ENCODE results near the gene SEPTIN6. TPM values are rescaled to one million over a fixed set of nuclear protein-coding genes. Genes with fewer than 3 reads are reported as not detected.
"Not testable (repeated sequence)": the region's sequence is repeated elsewhere in the genome, so short reads cannot be mapped to it uniquely, and the experiment has no call there.

SEPTIN6 gene
- total RNA-seq, 2 donors from 2014 or later: 110 to 233 TPM

DNA sequence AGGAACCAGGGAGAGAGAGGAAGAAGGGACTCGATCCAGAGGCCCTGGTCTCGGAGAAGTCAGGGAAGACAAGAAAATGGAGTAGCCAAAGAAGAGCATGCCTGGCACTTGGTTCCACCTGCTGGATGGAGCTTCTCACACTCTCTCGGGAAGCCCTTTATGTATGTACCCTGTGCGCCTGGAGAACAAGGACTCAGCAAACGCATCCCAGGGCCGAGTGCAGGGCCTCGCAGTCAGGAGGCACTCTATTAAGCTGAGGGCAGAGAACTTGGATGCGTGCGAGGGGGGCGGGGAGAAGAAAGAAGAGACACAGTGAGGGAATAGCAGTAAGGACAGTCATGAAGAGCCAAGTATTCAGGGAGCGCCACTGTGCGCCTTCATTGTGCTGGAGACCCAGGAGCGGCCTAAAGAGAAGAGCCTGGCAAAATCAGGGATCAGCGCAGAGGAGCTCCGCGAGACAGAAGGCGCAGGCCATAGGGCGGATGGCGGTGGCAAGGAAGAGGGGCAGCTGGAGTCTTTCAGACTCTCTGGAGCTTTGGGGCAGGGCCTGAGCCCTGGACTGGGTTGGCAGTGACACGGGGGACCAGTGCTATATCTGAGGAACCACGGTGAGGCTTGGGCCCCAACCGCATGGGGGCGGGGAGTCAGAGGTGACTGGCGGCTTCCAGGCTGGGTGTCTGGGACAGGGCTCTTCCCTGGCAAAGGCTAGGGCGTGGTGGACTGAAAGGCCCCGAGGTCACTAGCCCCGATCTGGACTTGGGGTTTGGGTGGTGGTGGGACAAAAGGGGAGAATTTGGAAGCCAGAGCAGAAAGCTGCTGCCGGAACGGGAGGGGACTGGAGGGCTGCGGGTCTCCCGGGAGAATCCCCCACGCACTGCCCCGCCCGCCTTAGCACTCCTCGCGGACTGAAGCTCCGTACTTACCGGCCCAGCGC is 1.9 kb upstream of the SEPTIN6 start:
- DNase-seq (ENCODE audit: low spot score in 2 of 2) (no peak), ATAC-seq (no peak)
- peaks cover 7 to 12% of the 10 kb centered on the region in 2 donors for H3K36me3 Mint-ChIP-seq
- H3K9me3 Mint-ChIP-seq: no peaks in the 10 kb centered on the region
- no peak overlapping the region for H3K27ac Mint-ChIP-seq

DNA sequence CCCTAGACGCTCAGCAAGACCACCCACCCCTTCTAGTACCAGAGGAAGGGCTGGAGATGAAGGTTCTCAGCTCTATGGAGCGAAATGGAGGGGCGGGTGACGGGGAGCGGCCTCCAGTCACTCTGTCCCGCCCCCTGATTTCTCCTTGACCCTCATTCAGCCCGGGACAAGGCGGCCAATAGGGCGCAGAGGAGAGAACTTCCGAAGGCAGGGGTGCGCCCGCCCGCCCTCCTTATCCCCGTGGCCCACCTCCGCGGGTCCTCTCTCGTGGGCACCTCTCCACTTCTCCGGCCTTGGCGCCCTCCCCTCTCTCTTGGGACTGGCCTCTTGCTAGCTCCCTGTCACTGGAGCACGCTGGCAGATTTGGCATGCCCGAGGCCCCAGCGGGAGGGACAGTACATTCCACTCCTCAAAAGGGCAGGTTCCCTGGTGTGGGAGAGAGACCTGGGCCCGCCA is 1.1 kb upstream of the SEPTIN6 start:
- H3K27ac Mint-ChIP-seq: no peak overlapping the region
- H3K9me3 Mint-ChIP-seq: no peaks in the 10 kb centered on the region
- DNase-seq (ENCODE audit: low spot score in 2 of 2): no peak
- peaks cover 7 to 12% of the 10 kb centered on the region in 2 donors for H3K36me3 Mint-ChIP-seq
- ATAC-seq: no peak

- H3K27ac Mint-ChIP-seq: peak overlapping the region; percentile 95 to 96
- DNase-seq (ENCODE audit: low spot score in 2 of 2): peak; percentile 51 to 67
- ATAC-seq: peak; percentile 48 to 53
- H3K9me3 Mint-ChIP-seq: no peaks in the 10 kb centered on the region
- H3K36me3 Mint-ChIP-seq: peaks cover 10 to 12% of the 10 kb centered on the region in 2 donors
Measured at GRCh38 chrX:119692191-119693039, 553 bp downstream of the SEPTIN6 start.

GRCh38 chrX:119690921-119691716 is 1.8 kb downstream of the SEPTIN6 start:
- Mint-ChIP-seq H3K36me3 (peaks cover 15 to 18% of the 10 kb centered on the region in 2 donors), H3K27ac (peak overlapping the region; percentile 95 to 96), H3K9me3 (no peaks in the 10 kb centered on the region)
- DNase-seq (ENCODE audit: low spot score in 2 of 2) (peak in 1 of 2 donors; percentile 46), ATAC-seq (peak; percentile 11 to 35)

DNA sequence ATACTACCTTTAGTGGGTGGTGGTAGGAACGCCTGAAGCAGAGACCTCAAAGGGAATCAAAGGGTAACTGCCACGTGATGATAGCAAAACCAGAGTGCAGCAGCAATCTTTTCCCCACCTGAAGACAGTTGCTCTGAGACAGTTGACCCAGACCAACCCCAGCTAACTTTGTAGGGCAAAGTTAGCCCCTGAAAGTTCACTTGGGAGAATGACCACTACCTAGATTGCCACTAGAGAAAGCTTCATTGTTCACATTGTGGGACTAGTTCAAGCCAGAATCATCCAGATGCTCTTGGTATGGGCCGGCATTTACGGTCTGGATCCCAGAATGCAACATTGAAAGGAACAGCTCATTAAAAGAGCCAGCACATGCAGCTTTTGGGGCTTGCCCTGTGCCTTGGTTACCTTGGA is 4.1 kb downstream of the SEPTIN6 start:
- Mint-ChIP-seq H3K27ac (peak overlapping the region; percentile 95 to 96), H3K9me3 (no peaks in the 10 kb centered on the region), H3K36me3 (peaks cover 18 to 19% of the 10 kb centered on the region in 2 donors)
- ATAC-seq (peak; percentile 25 to 29), DNase-seq (ENCODE audit: low spot score in 2 of 2) (no peak)

DNA sequence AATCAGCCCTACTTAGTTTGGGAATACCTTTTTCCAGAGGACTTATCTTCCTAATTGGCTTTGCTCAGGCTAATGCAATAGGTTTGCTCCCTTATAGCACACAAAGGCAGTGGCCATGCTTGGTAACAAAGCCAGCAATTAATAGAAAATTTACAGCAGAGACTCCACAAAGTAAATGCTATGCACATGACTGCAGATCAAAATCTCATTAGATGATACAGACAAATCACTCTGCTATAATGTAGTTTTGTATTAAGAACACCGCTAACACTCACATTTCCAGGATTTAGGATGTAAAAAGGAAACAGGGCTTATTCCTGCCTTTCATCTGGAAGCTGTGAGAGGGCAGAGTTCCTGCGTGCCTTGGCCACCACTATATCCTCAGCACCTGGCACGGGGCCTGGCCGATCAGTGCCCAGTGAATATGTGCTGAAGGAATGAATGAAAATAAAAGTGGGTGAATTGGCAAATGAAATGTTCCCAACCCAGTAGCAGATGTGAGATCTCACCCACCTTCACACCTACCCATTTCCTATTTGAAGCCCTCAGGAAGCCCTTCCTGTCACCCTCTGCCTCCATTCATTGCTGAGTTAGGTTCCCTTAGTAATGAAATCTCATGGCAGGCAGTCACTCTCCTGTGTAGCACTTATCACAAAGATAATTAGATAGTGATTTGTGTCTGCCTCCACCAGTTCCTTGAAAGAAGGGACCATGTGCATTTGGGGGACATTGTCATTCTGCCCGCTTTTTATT is 5.1 kb downstream of the SEPTIN6 start:
- Mint-ChIP-seq H3K9me3 (no peaks in the 10 kb centered on the region), H3K36me3 (peaks cover 19 to 23% of the 10 kb centered on the region in 2 donors), H3K27ac (peak overlapping the region; percentile 96 to 97)
- ATAC-seq (no peak), DNase-seq (ENCODE audit: low spot score in 2 of 2) (no peak)

DNA sequence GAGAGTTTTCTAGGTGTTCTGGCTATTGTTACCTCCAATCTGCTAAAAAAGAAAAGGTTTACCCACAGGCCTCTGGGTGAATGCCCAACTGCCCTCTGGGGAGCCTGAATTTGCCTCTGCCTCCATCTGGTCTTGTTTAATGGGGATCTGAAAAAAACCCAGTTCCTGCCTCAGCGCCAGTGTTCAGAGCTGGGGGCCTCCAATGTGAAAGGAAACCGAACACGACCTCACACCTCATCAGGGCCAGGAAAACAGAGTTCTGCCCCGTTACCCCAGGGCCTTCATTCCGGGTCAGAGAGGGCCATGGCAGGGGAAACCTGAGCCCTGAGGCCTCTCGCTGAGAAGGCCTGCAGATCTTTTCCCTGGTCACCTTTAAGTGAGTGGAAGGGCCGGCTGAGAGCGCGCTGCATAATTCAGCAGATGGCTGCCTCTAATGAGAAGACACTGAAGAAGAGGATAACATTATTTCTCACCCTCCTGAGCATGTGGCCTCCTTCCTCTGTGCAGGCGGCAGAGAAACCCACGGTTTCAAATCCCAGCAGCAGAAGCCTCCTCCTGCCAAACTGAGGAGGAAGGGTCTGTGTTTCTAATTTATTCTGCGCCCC is 6.8 kb downstream of the SEPTIN6 start:
- Mint-ChIP-seq H3K9me3 (no peaks in the 10 kb centered on the region), H3K36me3 (peaks cover 11 to 18% of the 10 kb centered on the region in 2 donors), H3K27ac (peak overlapping the region; percentile 96 to 97)
- no peak for DNase-seq (ENCODE audit: low spot score in 2 of 2)
- ATAC-seq: no peak

- Mint-ChIP-seq H3K9me3 (no peaks in the 10 kb centered on the region), H3K27ac (peak overlapping the region; percentile 96 to 97), H3K36me3 (peaks cover 7 to 22% of the 10 kb centered on the region in 2 donors)
- DNase-seq (ENCODE audit: low spot score in 2 of 2) (peak in 1 of 2 donors; percentile 67), ATAC-seq (peak; percentile 49 to 63)
Measured at GRCh38 chrX:119685225-119686066, 7.5 kb downstream of the SEPTIN6 start.

GRCh38 chrX:119684916-119685224 is 8.1 kb downstream of the SEPTIN6 start:
- Mint-ChIP-seq H3K36me3 (peaks cover 7 to 22% of the 10 kb centered on the region in 2 donors), H3K9me3 (no peaks in the 10 kb centered on the region), H3K27ac (peak overlapping the region; percentile 96 to 97)
- DNase-seq (ENCODE audit: low spot score in 2 of 2) (no peak), ATAC-seq (no peak)

DNA sequence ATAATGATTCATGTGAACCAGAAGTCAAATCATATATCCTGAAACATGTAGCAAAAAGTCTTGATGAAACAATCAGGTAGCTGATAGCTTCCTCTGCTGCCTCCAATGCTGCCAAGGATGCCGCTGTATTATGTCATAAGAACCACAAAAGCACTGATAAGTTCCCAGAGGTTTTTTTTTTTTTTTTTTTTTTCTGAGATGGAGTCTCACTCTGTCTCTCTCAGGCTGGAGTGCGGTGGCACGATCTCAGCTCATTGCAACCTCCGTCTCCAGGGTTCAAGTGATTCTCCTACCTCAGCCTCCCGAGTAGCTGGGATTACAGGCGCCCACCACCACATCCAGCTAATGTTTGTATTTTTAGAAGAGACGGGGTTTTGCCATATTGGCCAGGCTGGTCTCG is 8.7 kb downstream of the SEPTIN6 start:
- ATAC-seq; DNase-seq (ENCODE audit: low spot score in 2 of 2); H3K9me3 Mint-ChIP-seq: not testable (repeated sequence)
- H3K36me3 Mint-ChIP-seq: peaks cover 7 to 24% of the 10 kb centered on the region in 2 donors
- H3K27ac Mint-ChIP-seq: peak overlapping the region; percentile 92 to 96

DNA sequence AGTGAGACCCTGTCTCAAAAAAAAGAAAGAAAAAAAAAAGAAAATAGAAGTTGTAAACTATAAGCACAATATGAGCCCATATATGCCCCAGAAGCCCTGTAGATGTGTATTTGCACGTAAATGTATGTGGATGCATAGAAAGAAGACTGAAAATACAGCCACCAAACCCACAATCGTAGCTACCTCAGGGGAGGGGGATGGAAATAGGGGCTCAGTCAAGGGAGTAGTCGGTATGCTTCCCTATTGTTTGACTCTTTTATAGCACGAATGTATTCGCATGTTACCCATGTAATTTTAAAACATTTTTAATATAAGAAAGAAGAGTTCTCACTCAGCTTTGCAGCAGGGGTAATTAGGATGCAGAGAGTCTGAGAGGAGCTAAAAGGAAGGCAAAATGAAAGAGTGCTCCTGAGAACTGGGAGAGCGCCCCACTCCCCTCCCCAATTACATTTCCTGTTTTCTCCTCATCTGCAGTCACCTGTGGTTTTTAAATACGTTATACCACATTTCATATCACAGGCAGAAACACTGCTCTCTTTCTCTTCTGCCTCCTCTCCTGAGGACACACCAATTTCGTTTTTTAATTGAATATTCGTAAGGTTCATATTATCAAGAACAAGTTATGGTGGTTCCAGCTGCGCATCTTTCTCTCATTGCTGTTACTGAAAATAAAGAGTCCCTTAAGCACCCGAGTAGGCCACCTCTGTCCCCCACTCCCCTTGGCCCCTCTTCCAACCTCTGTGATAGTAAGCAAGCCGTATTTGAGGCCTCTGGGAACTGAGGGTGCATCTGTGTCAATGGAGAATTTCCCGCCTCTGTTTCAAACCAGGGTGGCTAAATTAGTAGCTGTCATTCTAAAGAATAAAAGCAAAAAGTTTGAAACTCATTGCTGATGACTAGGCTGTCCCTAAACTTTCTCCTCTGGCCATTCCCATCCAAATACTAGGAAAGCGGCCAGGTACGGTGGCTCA is 10.7 kb downstream of the SEPTIN6 start:
- DNase-seq (ENCODE audit: low spot score in 2 of 2) (no peak), ATAC-seq (peak; percentile 28 to 65)
- Mint-ChIP-seq H3K9me3 (no peaks in the 10 kb centered on the region), H3K27ac (peak overlapping the region; percentile 92 to 97), H3K36me3 (peaks cover 7 to 23% of the 10 kb centered on the region in 2 donors)

GRCh38 chrX:119677654-119677981 is 15.3 kb downstream of the SEPTIN6 start:
- Mint-ChIP-seq H3K9me3 (no peaks in the 10 kb centered on the region), H3K36me3 (peaks cover 0 to 12% of the 10 kb centered on the region in 2 donors), H3K27ac (peak overlapping the region; percentile 94 to 96)
- ATAC-seq (peak in 1 of 2 donors; percentile 11), DNase-seq (ENCODE audit: low spot score in 2 of 2) (no peak)

- no peak for ATAC-seq
- Mint-ChIP-seq H3K36me3 (peaks cover 0 to 12% of the 10 kb centered on the region in 2 donors), H3K9me3 (no peaks in the 10 kb centered on the region), H3K27ac (peak overlapping the region; percentile 77 to 94)
- DNase-seq (ENCODE audit: low spot score in 2 of 2): no peak
Measured at GRCh38 chrX:119676949-119677653, 15.9 kb downstream of the SEPTIN6 start.

All from activated naive CD4-positive, alpha-beta T cell treated with anti-CD3 and anti-CD28 coated beads, Interleukin-2, amount 50 U/mL, for 72 hours (primary cell).